HG03045 (cell line): Measurements from ENCODE around the gene SPRED2.
A peak's percentile ranks its signal among the peaks of the same experiment; 100 is the strongest.

Source experiments
- ATAC-seq: cut with Tn5 transposase; IDR thresholded peaks from one replicate; pipeline ENCODE4 v1.9.1; 2021; ENCODE audit warnings: mild to moderate bottlenecking, moderate library complexity; ENCODE audit not compliant: unreplicated experiment

Gene SPRED2

DNA sequence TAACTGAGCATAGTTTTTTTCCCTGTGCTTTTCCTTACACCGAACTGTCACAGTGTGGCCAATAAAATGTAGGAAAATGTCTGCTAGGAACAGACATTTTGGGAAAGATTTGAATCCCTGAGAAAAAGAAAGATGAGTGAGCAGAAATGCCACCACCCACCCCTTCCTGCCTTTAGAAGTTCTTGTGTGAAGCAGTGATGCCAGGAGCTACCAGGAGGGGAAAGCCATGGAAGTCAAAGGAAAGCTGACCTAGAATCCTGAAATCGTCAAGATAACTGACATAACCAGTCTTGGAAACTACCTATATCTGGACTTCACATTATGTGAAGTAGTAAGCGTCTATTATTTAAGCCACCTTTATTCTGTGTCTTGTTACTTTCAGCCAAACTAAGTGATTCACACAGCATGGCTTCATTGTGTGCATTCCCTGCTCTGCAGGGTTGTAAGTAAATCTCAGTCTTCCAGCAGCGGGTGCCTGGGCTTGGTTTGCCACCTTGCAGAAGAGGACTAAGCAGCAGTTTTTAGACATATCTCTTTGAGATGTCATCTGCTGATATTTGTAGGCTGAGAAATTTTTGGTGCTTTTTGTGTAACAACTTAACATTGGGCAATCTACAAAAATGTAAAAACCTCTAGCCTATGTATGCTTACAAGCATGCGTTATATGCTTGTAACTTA lies 11.2 kb upstream of the SPRED2 start:
- no peak for ATAC-seq

DNA sequence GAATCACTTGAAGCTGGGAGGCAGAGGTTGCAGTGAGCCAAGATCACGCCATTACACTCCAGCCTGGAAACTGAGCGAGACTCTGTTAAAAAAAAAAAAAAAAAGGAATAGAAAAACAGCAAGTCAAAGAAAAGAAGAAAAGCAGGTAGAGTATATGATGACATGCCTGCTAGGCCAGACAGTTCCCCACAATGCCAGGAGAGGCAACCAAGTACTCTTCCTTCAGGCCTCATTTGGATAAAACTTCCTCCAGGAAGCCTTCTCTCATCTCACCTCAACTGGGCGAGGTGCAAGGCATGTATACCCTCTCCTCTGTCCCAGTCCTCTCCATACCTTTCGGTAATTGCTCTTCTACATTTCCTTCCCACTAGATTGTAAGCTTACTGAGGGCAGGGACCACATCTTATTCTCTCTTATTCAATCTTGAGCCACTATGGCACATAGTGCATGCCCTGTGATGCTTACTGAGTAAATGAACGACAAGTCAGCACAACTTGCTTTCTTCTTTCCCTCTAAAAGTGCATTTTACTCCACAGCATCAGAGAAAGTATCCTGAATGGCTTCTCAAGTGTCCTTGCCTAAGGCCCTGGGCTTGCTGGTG lies 10.1 kb upstream of the SPRED2 start:
- ATAC-seq = no peak

DNA sequence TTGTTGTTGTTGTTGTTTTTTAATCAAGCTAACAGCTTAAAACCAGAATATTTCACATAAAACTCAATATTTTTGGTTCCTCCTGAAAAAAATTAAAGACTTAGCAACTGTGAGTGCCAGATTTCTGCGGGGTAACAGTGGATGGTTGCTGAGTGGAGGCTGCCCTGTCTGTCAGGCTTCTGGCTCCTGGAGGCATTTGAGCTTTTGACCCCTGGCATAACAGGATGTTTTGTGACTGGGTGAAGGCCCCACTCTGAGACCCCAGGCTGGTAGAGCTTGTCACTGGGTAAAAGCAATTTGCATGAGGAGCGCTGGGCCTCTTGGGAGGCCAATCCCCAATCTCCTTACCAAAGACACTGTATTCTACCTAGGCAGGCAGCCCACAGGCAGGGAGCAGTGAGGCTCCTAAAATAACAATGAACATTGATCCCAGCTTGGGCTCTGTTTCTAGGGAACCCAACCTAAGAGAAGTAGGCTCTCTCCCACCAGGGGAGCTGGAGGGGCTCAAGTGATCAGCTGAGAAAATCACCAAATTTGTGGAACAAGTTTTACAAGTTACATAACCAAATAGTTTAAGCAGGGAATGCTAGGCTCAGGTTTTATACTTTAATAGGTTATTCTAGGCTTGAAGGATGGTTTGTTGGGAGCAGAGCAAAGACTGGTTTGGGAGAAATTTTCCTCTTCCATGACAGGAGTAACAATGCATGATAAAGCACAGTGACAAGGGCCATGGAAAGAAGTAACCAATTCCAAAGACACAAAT lies 5.9 kb upstream of the SPRED2 start:
- ATAC-seq = no peak

DNA sequence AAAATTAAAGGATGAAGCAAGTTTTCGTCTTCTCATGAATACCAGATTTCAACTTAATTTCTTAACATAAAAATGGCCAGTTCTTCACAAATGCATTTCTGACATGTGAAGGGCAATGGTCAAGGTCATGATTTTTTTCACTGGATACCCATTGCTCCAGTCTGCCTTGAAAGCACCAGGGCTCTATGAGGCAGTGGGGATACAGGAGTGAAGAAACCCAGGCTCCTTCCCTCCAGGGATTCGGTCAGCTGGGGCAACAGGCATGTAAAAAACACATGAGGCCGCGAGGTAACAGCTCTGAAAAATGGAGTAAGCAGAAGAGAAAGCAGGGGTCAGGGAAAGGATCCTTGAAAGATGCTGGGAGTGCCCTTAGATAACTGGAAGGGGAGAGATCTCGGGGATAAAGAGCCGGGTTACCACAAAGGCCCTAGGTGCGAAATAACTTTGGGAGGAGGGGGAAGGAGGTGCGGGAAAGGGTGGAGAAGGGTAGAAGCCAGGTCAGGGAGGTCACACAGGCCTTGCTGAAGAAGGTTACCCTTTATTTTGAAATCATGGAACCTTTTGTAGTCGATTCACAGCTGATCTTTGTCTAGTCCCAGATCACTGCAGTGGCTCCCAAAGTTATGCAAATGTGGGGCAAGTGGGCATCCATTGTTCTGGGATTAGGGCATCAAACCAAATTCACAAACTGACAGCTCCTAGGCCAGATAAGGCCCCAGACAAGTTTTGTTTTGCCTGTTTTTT lies 5.2 kb upstream of the SPRED2 start:
- no peak for ATAC-seq

DNA sequence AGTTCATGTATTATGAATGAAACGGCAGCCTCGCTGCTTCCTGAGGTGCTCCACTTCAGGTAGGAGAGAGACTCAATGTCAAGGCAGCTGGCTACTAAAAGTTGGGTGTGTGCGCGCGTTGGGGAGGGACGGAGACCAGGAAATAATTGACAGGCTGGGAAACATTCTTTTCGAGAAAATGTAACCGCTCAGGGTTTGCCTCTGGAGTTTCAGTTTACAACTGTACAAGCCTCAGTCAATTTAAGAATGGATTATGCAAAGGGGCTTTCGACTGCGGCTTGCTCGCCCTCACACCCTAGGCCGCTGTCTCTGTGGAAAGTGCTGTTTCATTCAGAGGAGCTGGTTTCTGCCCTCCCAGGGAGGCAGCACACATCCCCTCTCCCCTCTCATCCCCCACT lies 4.4 kb upstream of the SPRED2 start:
- ATAC-seq = peak; percentile 67

DNA sequence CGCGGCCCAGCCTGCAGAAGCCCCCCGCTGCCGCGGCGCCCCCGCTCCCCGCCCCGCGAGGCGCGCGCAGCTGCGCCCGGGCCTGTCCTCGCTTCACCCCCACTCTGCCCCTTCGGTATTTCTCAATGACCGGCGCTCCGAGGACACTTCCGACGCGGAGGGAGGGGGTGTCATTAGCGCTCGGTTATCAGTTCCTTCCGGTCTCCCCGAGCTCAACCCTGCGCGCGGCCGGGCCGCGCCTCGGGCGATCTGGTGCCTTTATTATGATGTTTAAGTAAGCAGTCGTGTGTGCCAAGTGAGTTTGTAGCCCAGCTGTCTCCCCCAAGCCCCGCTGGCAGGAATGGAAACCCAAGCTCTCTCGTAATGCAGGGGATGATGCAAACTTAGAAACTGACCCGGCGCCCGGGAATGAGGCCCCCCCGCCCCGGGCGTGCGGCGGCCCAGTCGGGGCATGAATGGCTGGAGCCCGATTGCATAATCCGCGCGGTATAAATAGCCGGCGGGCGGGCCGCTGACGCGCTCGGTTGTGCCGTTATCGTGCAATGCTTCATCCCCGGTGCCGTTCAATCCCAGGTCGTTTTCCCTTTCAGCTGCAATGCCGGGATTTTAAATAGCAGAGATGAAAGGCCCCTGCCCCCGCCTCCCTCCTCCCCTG lies 3.9 kb upstream of the SPRED2 start:
- peak; percentile 23 for ATAC-seq

DNA sequence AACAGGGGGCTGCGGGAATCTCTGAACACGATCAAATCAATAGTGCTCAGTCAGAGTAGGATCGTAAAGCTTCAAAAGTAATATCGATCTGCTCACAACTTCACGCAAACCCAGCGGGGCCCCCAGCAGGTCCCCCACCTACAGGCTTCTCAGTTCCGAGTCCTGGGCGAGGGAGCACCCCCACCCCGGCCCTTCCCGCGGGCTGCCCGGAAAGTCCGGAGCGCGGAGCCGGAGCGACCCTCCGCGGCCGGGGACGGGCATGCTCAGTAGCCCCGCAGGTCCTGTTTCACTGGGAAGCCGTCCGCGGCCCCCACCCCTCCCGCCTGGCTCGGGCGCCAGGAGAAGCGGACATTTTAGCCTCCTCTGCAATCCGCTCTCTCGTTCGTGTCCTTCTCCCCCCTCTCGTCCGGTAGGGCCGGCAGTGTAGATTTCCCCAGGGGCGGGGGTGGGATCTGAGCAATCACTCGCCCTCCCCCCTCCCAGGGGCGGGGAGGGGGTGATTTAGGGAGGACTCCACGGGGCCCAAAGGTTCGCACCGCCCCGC lies 3.3 kb upstream of the SPRED2 start:
- peak; percentile 28 for ATAC-seq

DNA sequence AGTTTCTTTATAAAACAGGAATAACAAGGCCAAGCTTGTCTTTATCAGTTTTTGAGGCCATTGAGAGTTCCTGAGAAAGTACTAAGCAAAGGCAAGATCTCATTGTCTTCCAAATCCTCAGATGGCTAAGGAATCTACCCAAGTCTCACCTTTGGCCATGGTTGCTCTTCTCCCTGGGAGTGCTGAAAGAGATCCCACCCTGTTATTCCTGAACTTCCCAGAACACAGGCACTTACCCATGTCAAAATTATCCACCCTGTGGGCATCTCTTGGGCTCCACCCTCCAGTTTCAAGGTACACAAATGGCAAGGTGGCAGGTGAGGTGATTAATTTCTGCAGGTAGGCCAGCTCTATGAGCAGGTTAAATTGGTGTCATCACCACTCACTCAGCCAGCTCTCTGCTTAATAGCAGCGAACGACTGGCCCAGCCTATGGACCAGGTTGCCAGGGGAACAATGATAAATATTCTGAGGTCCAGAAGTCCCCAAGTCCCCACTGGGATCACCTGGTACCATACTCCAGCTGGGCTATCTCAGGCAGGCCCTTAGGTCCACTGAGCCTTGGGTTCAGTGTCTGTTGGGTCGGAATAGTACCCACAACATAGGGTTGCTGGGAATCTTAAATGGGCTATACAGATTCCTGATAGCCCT lies 2.3 kb upstream of the SPRED2 start:
- no peak for ATAC-seq

DNA sequence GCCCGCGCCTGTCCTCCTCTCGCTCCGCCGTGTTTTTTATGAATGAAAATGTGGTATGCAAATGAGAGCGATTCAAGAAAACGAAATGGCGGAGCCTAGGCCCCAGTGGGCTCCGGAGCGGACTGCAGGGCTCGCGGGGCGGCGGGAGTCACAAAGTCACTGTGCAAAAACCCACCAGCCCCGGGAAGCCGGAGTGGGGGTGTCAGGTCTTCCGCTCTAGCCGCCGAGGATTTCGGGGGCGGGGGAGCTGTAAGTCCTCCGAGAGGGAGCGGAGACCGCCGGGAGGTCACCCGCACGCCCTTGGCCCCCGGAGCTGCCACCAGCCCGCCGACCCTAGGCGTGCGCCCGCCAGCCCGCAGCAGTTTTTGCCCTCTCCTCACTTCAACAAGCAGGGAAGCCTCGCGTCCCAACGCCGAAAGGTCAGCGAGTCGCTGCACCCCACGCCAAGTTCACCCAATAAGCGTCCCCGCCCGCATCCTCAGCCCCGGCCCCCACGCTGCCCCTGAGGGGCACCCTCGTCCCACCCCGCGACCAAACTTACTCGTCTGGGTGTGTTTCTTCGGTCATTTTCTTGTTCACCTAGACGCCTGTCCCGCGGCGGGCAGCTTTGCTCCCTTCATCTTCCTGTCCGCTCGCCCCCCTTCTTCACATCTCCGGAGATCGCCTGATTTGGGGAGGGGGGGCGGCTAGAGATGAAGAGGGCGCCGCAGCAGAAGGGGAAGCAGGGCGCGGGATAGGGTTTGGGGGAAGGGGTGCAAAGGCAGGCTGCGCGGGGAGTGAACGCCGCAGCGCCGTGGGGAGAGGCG lies 775 bp downstream of the SPRED2 start:
- ATAC-seq = peak; percentile 33

DNA sequence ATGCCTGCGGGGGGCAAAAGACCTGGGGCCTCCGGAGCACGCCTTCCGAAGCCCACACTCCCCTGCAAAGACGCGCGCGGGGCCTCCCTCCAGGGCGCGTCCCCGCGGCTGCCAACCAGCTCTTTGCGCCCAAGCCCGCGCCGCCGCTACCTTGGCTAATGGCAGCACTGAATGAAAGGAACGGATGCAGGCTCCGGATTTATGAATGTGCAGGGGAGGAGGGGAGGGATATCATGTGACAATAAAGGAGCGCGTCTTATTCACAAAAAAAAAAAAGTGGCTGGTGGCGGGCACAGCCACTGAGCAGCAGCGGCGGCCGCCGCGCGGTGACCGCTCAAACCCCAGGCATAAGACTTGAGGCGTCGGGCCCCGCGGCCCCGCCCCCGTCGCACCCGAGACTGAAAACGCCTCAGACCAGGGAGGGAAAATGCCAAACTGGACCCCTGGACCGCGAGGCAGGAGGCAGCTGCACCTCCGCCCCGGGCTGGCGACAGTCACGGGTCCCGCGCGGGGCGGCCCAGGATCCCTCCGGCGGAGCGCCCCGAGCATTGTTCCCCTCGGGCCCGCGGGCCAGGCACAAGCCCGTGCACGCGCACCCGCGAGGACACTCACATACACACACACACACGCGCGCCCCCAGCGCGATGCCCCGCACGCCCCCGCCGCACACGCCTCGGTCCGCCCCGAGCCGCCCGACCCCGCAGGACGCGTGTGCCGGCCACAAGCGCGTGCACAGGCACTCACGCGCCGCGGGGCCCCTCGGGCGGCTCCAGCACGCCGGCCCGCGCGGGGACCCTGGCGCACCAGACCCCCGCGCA lies 1.6 kb downstream of the SPRED2 start:
- peak; percentile 27 for ATAC-seq

DNA sequence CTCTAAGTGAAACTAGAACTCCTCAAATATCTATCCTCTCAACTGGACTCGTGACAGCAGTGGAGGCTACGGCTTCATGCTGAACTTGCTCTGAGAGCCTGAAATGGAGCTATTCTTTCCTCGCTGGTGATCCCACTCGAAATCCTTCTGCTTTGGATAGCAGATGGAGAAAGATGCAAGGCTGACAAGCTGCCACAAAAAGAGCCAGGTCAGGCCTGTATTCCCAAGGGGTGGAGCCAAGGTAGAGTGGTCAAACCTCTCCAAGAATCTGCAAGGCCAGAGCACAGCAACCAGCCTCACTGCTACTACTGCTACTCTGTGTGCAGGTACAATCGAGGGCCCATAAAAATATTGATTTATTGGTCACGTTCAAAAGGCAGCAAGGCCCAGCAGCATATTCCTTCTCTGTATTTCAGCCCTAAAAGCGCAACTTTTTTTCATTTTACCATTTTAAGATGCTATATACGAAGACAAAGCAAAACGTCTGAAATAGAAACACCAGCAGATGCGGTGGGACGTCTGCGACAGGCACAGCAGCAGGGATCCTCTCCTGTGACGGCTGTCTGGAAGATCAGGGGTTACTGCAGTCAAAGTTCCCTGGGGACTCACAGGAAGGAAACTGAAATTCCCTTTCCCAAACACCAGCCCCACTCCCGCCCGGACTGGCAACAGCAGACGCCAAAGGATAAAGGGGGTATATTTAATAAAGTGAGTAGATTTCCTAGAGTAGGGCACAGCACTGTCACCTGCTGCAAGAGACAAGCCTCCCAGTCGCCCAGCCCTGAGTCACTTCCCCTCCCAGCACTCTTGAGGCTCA lies 2.4 kb downstream of the SPRED2 start:
- peak; percentile 11 for ATAC-seq

DNA sequence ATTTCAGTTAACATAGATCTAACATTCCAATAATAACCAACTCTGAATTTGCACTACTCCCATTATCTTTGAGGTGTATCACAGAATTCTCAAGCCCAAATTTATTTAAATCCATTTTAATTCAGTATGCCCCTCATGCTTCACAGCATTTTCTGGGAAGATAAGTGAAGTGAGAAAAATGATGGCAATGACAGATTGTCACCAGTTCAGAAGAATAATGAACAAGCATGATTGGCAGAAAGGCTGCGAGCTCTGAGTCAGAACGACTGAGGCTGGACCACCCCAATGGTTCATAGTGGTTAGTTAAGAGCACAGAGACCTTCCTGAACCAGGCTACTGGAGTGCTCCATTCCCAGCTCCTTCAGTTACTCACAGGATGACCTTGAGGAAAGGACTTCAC lies 4.9 kb downstream of the SPRED2 start:
- no peak for ATAC-seq

DNA sequence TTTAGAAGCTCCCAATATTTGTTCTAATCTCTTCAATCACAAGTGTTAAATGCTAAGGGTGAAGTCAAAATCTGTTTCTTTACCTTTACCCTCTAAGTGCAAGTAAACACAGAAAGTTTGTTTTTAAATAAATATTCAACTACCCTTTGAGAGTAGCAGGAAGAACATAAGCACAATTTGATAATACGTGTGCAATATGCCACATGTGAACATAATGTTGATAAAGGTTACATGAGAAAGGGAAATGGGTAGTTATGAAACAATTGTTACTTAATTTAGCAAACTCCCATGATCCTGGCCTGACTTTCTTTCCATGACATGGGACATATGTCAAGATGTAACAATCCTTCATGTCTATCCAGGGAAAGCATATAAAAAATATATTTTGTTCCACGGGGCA lies 7.1 kb downstream of the SPRED2 start:
- no peak for ATAC-seq

DNA sequence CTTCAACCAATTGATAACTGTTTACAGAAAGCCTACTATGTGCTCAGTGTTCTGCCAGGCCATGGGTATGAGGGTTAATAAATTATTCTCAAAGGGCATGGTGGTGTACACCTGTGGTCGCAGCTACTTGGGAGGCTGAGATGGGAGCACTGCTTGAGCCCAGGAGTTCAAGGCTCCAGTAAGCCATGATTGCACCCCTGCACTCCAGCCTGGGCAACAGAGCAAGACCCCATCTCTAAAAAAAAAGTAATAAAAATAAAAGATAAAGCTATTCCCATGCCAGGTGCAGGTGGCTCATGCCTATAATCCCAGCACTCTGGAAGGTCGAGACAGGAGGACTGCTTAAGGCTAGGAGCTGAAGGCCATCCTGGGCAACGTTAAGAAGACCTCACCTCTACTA lies 8.0 kb downstream of the SPRED2 start:
- no peak for ATAC-seq

DNA sequence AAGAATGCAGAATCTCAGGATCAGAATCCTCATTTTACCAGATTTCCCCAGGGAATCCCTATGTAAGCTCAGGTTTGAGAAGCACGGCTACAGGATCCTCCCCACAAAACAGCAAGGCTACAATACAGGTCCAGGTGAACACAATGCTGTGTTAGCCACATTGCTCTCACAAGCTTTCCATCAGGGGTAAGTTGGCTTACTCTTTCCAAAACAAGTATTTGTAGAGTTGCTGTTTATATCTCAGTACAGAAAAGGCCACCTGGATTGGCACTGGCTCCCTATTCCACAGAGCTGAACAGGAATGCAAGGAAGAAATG lies 11.0 kb downstream of the SPRED2 start:
- ATAC-seq = no peak

DNA sequence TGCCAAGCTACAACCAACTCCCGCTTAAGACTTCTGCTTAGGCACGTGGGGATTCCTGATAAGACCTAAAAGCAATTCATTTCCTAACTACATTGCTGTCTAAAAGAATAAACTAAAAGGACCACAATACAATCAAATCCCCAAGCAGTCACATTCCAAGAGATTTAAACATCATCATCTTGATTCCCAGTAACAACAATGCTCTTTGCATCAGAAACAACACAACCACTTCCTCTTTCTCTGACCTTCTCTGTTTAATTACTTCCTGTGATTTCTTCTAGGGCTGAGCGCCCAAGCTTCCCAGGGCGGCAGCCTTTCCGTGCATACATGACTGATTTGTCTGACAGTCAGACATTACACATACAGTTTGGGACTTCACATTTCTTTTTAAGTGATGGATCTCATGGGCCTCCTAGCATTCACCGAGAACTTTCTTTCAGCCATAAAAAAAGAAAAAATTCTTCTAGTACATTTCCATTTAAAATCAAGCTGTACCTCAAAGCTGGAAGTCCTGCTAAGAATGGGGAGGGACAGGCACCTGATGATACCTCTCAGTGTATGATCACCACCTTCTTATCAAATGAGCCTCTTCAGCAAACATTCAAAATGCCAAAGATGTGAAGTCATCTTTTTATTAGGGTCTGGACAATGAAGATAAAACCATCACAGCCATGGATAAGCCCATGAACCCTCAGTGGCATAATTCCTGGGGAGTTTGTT lies 11.5 kb downstream of the SPRED2 start:
- ATAC-seq = peak; percentile 46

DNA sequence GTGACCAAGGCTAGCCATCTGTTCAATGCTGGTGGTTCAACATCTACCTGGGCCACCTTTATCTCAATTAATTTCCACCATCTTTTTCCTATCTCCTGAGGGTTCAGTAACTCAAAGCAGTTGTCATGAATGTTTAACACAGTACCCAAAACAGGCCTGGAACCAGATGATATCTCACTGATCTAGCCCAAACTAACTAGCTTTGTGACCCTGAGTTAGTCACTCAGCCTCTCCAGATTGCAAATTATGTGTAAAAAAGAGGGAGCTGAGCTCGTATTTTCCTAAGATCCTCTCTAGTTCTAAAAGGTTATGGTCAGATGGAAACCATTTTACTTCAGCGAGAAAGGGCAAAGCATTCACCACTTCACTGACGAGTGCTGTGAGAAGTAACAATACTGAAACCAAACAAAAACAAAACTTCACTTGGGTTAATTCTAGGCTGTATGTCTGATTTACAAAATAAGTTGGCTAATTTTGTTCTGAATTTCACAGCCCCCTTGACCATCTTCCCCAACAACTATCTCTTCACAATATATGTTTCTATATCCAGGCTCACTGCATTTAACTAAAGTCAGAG lies 14.8 kb downstream of the SPRED2 start:
- no peak for ATAC-seq
